Transverse colon (tissue), 1 donor: Measurements from ENCODE around the gene OR6K2.

Experiments
- EP300 ChIP-seq: sonication (generic); formaldehyde crosslinking; IDR thresholded peaks from one replicate; pipeline ENCODE4 v1.6.1; 2017; ENCODE audit warnings: antibody characterized with exemption, low read depth
- POLR2A ChIP-seq: fragments of 450-650 bp; IDR thresholded peaks from one replicate; pipeline ENCODE4 v1.6.1; 2016; ENCODE audit warnings: antibody characterized with exemption, mild to moderate bottlenecking, moderate library complexity

DNA sequence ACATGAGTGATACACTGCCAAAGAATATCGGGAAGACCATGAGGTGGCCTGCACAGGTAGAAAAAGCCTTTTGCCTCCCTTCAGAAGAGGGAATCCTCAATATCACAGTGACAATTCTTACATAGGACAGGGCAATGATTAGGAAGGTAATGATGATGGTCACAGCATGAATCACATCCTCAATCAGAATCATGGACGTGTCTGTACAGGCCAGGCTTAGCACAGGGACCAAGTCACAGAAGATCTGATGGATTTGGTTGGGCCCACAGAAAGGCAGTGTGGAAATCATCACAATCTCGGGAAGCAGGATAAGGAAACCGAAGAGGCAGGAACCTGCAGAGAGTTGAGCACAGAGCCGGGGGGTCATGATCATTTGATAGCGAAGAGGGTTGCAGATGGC lies 16.9 kb upstream of the OR6K2 start:
- TF ChIP-seq EP300 (no peak), POLR2A (no peak)
